HTERT RPE-1 (cell line): Measurements from ENCODE around the gene ARHGAP24.

ENCODE experiments used
- in situ Hi-C: fragments of 300-500 bp; cut with MboI; formaldehyde crosslinking; loops from 4 replicates; pipeline ENCODE4 v1.14.3; 2020; ENCODE audit warnings: low sequenced_read_pairs

The ARHGAP24 gene

DNA sequence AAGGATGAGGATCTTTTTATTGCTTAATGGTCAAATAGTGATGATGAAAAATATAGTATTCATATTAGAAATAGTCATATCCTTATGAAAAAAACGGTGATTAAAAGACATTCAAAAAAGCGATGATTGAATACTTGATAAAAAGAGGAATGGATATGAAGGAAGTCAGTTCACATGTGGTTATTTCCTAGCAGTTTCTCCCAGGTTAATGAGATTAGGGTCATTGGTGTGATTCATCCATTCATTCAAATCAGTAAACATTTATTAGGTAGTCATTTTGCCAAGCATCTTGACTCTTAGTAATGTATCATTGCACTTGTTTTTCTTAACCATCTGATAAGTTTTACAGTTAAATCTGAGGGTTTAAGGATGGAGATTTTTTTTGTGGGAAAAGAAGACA lies 294.1 kb downstream of the ARHGAP24 start:
- in situ Hi-C loops: no loop called here

DNA sequence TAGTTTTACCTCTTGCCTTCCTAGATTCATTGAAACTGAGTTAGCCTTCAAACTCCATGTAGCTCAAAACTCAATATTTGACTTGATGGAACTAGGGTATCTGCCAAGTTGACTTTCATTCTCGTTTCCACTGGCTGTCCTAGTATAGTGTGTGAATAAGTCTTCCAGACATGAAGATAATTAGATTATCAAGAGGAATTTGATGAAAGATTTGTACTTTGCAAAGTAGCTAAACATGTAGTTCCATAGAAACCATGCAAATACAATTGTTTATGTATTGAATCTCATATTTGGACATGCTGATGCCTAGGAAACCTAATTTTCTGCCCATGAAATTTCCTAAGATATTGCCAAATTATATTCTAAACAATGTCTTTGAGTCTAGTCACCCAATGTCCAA lies 297.5 kb downstream of the ARHGAP24 start:
- in situ Hi-C loops: no loop called here

DNA sequence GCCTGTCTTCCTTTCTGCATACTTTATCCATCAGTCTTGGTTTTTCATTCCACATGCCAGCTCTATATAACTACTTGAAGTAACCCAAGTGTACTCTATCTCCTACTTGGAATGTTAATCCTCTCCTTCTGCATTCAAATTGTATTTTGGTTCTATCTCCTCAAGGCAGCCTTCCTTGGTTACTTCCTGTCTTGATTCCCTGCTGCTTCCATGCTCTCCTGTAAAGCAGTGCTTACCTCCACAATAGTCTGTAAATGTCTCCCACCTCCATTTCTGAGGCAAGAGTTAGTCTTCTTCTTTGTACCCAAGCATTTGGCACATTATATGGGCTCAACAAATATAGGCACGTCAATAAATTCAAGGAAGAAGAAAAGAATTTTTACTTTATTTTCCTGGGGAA lies 298.4 kb downstream of the ARHGAP24 start:
- in situ Hi-C loops: no loop called here

DNA sequence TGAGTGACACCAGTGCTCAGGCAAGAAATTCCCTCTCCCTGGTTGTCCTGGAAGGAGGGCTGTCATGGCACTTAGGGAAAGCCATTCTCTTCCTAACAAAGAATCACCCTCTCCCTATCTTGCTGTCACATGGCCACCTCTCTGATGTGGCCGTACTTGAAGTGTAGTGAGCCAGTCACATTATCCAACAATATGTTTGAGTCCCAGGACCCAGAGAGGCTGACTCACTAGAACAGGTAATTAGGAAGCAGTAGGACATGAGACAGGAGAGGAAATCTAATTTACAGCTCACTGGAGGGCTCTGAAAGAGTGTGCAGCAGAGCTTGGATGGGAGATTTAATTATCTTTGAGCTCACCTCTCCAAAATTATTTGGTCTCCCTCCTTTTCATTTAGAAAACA lies 299.1 kb downstream of the ARHGAP24 start:
- in situ Hi-C loops: no loop called here

DNA sequence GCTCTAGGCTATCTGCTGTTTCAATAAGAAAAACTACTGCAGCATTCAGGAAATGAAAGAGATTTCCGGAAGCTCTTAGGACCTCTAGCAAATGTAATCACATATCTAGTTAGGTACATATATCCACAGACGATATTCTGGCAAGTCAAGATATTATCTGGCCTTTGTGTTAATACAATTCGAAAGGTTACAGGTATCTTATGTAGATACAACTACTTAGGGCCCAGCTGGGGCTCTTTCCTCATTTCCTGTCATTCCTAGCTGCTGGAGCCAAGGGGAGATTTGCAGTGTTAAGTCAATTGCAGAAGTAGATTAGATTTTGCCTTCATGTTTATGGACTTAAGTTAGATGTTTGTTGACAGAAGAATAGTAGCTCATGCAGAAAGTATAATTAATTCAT lies 299.5 kb downstream of the ARHGAP24 start:
- in situ Hi-C loops: no loop called here

DNA sequence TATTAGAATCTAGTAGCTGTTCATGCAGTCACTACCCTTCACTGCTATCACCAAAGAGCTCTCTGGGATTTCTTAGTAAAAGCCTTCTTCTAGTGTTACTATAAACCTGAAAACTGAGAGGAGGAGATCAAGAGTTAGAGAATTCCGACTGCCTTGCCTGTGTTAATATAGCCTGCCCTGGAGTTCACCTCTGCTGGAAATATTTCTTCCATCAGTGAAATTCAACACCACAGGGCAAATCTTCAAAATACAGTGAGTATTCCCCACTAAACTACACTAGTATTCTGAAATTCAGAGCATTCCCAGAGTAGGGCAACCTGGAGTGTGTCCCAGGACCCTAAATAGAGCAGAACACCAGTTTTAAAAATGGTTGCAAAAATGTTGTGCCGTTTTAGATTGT lies 301.1 kb downstream of the ARHGAP24 start:
- in situ Hi-C loops: no loop called here

DNA sequence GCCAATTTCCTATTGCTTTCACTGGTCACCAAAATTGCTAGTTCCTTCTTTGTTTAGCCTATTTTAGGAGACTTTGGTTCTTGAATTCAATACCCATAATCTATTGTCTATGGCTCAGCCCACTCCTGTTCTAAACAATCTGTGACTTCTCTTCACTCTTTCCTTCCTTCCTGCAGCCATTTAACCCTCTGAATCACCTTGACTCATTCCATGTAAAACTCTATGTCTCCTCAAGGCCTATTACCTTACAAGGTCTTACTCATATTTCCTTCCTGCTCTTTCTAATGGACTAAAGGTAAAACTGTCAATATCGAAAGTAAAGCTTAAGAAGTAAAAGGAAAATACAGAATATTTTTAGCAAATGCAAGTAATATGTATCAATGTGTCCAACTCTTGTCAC lies 301.6 kb downstream of the ARHGAP24 start:
- in situ Hi-C loops: no loop called here

DNA sequence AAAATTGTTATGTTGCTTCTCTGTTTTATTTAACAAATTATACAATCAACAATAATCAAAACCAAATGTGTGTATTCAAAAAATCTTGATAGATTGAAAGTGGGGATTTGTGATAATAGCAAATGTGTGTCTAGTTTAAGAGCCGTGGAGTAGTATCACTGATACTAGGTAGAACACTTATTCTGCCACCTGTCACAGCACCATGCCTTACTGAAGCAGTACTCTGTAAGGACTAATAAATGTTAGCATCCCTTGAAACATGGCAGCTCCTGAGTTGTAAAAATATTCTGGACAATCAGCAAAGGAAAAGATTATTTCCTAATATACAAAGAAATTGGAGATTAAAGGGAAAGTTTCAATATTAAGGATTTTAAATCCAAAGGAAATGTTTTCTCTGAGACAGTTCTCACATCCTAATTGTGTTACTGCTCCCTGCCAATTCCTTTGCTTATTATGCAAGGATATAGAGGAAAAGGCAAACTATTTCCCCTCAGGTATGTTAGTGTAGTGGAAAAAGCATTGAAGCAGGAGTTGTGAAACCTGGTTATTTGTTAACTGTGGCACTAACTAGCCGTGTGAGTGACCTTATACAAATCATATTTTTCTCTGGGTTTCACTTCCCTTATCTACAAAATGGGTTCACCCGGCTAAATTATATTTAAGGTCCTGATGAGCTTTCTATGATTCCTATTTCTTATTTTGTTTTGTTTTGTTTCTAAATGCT lies 303.1 kb downstream of the ARHGAP24 start:
- in situ Hi-C loops: no loop called here

DNA sequence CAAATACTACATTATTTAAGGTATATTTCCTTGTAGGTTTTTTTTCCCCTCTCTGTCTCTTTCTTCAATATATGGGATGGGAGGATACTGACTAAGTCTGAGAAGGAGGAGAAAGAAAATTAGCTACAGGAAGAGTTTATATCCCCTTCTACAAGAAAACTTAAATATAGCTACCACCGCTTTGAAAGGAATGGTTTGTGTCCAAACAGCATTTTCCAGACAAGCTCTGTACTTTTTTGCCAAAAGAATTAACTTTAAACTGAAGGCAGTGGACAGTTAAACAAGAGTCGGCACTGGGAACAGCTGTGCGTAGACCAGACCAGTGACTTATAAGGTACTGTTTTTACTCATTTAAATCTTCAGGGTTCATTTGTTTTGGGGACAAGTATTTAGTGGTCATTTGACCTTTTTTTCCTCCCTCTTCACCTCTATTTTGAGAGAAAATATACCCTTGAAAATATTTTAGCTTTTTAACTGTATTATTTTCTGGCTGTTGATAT lies 303.7 kb downstream of the ARHGAP24 start:
- in situ Hi-C loops: no loop called here

DNA sequence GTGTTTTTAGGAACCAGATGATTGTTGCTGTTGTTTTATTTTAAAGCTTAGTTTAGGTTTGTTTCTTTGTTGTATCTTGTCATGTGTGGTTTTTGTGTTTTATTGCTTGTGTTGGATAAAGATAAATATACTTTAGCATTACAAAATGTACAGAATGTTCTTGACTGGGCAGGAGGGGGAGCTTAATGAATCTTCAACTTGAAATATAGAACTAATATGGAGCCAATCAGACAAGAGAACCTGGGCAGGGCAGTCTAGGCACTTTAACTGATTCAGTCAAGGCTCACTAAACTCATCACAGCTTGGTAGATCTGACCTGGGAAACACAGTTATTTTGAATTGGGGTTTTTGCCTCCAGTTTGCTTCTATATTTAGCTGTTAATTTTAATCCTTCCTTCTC lies 304.2 kb downstream of the ARHGAP24 start:
- in situ Hi-C loops: no loop called here

DNA sequence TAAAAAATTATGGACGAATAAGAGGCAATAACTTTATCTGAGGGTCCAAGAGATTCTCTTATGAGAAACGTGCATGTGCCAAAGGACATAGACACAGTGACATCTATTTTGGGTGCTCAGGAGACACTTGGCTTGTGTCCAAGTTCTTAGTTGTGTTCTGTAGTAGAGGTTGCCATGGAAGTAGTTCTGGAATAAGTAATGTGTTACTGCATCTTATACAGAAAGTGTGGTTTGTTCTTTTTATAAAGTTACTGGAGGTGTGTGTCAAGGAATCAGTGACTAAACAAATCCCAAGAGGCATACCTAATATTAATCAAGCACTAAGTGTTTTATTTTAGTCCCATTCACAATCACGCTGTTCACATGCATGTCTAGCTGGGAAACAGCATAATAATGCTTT lies 305.7 kb downstream of the ARHGAP24 start:
- in situ Hi-C loops: no loop called here

DNA sequence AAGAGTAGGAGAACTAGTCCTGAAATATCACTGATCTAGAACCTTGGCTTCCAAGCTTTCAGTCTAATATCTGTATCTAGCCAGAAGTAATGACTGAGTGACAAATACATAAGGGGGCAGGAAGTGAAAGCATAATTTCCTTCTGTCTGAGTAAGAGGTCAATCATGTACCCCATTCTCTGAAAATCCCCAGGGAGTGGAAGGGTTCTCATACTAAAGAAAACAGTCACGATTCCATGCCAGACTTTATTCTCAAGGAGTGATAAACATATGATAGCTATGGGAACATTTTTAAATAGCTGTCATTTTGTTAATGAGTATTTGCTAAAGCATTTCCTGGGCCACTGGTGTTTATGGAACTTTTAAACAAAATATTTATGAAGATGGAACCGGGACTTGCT lies 308.5 kb downstream of the ARHGAP24 start:
- in situ Hi-C loops: no loop called here

DNA sequence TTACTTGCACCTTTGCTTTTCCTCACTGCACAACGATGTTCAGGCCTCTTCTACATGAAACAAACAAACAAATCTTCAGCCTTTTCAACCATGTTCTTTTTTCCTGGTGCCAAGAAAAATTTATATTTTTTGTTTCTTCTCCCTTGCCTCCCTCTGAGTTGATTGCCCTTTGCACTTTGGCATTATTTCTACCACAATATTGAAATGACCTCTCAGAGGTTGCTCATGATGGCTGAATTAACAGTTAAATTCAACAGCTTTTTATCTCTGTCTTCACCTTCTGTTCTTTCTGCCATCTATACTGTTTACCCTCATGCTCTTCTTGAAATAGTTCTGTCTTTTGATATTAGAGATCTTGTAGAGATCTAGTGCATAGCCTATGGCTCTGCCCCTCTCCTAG lies 308.9 kb downstream of the ARHGAP24 start:
- in situ Hi-C loops: no loop called here

DNA sequence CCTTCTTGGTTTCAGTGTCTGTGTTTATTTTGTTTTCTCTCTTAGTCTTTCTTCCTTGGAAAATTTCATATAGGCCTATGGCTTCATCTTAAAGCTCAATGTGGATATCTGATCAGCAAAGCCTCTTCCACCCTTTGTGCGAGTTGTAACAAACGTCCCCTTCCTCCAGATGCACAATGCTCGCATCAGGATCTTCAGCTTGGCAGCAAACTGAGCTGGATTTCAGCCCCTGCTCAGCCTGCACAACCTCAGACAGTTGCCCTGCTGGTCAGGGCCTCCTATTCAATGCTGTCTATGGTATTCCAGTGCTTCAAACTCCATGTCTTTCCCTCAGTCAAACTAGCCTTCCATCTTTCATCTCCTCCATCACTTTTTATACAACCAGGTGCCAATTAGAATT lies 309.4 kb downstream of the ARHGAP24 start:
- in situ Hi-C loops: no loop called here

DNA sequence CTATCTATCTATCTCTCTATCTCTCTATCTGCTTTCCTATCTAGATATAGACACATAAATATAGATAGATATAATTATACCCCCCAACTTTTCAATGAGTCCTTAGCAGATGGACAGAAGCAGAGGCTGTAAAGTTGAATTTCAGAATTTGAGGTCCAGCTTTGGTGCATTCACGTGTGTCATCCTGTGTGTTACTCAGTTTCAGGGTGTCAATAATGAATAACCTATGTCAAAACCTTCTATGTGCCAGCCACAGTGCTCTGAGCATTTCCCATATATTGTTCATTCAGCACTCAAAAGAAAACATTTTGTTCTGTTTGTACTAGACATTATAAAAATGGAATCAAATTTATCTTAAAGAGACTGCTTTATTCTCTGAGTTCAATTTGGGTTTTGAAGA lies 310.0 kb downstream of the ARHGAP24 start:
- in situ Hi-C loops: no loop called here

DNA sequence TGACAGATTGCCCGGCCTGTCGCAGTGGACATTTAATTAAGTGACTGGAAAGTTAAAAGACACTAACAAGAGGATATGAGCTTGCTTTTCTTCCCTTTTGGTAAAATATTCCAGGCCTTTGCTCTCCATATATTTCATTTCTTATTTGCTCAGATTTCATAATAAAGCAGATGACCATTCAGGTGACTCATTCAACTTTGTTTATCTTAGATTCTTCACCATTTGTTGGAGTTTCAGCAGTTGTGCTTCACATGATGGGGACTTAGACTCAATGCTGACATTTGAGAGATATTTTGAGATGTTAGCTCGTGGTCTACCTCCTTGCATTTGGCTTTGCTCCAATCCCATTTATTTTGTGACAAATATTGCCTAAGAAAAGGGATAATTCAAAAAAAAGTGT lies 312.2 kb downstream of the ARHGAP24 start:
- in situ Hi-C loops: no loop called here

DNA sequence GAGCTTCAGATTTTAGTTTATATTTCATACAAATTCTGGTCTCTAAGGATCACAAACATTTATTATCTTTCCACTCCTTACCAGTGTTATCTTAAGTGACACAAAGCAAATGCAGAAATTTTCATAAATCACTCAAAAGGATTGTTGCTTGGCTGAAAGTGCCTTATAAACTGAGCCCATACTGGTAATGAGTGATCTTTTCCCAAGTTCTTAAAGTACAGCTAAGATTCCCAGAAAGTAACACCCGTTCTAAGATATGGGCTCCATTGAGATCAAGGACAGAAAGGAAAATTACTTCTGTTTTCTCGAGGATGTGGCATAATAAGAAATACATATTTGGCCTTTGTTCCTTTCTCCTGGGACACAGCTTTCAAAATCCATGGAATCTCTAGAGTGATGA lies 313.7 kb downstream of the ARHGAP24 start:
- in situ Hi-C loops: no loop called here

DNA sequence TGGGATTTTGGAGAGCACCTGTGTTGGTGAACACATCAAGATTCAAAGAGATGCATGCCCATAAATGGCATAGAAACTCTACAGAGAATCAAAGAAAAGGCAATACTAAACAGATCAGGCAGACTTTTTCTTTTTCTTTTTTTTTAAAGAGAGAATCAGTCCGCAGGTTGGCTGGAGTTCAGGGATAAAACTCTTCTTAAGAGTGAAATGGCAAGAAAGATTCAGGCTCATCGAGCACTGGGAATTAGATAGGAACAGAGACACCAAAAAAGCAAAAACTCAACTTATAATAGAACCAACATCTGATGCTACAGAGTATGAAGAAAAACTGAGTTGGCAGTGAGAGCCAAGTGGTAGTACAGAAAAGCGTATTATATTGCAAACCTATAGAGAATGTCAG lies 314.3 kb downstream of the ARHGAP24 start:
- in situ Hi-C loops: no loop called here

DNA sequence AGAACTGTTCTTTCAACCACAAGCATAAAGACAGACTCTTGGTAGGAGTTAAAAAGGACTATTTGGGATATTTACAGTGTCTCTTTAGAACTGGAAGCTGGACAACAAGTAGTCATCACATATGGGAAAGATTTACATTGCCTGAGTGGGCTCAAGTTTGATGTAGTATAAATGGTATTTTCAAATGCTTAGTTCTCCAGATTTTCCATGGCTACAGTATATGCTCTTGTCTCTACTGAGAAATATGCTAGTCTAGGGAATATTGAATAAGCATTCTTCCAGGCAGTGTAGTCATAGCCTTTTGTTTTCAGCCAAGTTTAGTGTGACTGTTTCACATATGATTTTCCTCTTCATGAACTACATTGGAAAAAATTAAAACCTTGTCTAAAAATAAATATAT lies 315.6 kb downstream of the ARHGAP24 start:
- in situ Hi-C loops: no loop called here

DNA sequence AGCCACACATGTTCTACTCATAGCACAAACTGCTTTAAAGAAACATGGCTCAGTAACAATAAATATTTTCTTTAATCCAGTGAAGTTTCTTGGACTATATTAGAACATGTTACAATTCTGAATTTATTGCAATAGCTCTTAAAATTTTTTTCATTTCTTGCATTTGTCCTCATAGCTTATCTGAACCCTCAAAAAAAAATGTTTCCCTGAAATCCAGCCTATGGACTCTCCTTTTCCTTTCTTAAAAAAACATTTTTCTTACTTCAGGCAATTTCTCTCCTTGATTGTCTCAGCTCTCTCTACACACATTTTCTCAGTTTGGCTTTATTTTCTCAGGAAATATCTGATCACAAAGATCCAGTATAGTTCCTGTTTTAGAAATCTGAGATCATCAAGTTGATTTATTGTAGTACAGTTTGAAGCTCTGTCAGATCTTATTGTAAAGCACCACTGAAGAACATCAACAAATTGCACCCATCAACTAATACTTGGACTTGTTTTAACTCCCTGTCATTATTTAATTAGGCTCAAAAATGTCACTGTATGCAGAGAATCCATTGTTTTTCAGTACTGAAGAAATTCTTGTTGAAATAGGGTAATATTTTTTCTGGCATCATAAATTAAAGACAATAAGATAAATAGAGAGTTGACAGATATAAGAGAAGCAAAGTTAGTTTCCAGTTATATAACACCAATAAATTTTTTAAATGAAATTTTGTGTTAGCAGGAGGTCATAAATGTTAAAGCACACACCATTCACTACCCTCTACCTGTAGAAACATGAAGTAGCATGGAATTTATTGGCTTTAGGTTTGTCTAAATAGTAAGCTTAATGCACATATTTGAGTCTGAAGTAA lies 317.7 kb downstream of the ARHGAP24 start:
- in situ Hi-C loops: no loop called here

DNA sequence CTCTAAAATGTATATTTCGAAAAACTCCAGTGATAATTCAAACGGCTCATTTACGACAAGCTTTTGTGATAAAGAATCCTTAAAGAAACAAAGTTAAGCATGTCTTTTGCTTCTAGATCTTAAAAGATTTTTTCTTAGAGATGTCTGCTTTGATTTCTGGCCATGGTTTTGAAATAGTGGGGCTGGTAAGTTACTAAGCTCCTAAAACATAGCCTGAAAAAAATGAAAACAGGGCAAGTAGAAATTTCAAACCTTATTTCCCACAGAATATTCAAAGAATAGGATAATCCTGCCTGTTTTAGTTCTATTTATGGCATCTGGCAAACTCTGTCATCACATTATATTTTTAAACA lies 318.3 kb downstream of the ARHGAP24 start:
- in situ Hi-C loops: no loop called here

DNA sequence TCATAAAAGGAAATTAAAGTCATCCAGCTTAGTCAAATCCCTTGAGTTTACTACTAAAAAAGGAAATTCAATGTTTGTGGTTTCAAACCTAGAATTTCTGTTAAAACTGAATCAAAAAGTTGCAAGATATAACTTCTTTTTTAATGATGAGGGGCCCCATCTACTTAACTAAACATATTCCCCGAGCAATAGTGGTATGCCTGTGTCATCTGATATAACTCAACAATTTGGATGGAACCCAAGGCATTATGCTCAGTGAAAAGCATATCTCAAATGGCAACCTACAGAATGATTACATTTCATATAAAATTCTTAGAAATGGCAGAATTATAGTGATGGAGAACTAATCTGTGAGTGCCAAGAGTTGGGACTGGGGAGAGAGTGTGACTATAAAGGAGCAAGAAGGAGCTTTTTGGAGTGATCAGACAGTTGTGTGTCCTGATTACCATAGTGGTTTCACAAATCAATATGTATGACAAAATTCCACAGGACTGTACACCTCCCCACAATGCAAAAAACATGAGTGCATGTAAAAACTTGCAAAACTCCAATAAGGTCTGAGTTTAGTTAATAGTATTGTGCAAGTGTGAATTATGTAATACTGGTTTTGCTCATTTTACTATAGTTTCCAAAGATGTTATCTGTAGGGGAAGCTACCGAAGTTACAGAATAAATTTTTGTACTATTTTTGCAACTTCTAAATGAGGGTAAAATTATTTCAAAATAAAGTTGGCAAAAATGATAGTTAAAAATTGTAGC lies 323.2 kb downstream of the ARHGAP24 start:
- in situ Hi-C loops: no loop called here
